Stimulated activated CD4-positive, alpha-beta T cell treated with anti-CD3 and anti-CD28 coated beads, Interleukin-2, amount 100 ng/mL, for 48 hours (primary cell): Measurements from ENCODE around the gene RET.

Experiments used
- DNase-seq, 2 donors: peaks; one replicate each; pipeline ENCODE4 v3.0.0-alpha.2; 2020

The RET gene

GRCh38 chr10:43110338-43111071, 33.6 kb downstream of the RET start:
- no peak for DNase-seq

GRCh38 chr10:43111101-43111500, 34.2 kb downstream of the RET start:
- DNase-seq, result no peak

GRCh38 chr10:43111921-43112607, 35.2 kb downstream of the RET start:
- no peak for DNase-seq

GRCh38 chr10:43112608-43112961, 35.7 kb downstream of the RET start:
- DNase-seq, result no peak

DNA sequence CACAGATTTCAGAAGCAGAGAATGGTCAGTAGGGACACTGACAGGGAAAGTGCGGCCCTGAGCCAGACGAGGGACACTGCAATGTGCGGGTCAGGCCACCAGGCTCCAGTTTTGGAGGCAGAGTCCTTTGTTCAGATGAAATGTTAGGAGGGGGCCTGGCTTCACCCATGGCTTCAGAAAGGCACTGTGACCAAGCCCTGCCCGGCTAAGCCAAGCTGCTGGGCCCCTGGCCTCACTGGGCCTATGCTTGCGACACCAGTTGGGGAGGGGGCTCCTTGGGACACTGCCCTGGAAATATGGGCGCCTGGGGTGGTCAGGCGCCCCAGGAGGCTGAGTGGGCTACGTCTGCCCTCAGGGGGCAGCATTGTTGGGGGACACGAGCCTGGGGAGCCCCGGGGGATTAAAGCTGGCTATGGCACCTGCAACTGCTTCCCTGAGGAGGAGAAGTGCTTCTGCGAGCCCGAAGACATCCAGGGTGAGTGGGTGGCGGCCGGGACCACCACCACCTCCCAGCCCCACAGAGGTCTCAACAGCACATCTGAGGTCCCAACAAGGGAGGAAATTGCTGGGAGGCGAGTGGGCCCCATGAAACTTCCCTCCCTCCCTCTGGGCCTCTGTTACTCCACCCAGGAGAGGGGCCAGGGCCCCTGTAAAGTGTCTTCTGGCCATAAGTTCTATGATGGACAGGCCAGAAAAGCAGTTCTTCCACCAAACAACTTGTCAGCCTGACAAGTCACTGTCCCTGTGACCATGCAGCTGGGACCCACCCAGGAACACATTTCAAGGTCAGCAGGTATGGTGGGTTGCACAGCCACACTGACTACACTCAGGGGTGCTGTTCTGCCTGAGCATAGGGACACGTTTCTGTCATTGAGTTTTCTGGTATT, 36.6 kb downstream of the RET start:
- DNase-seq, result no peak

DNA sequence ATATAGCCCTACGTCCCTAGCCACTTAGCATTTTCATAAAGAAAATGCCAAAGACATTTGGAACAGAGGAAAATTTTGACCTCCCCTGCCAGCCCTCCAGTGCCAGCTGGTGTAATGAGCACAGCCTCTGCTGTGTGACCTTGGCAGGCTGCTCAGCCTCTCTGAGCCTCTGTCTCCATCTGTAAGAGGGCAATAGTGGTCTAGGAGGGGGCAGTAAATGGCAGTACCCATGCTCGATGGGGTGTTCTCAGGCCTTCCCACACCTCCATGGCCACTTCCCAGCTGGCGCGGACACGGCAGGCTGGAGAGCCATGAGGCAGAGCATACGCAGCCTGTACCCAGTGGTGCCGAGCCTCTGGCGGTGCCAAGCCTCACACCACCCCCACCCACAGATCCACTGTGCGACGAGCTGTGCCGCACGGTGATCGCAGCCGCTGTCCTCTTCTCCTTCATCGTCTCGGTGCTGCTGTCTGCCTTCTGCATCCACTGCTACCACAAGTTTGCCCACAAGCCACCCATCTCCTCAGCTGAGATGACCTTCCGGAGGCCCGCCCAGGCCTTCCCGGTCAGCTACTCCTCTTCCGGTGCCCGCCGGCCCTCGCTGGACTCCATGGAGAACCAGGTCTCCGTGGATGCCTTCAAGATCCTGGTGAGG, 37.3 kb downstream of the RET start:
- DNase-seq, result no peak

GRCh38 chr10:43114743-43115611, 38.1 kb downstream of the RET start:
- no peak for DNase-seq

DNA sequence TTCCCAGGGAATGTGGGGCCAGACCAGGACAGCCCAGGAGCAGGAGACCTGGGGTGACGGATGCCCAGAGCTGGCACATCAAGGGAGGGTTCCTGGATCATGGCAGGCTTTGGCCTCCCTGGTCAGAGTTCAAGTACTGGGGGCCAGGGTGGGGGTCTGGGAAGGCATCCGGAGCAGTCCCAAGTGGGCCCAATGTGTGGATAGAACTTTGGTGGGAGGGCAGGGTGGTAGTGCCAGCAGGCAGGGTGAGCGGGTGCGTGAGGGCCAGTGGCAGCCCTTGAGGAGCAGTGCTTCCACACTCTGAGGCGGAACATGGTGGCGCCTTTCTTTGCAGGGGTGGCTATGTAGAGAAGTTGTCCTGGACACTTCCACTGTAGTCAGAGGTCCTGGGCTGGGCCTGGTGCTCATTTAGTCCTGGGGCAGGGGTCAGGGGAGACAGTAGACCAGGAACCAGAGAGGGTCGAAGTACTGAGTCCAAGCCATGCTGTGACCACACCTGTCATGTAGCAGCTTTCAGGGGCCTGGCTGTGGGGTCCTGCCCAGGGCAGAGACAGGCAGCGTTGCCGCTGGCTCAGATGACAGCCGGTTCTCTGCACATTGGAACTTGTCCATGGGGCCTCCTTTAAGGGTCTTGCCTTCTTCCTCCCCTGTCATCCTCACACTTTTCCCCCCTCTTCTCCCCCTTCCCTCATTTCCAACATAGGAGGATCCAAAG, 39.2 kb downstream of the RET start:
- DNase-seq, result no peak

GRCh38 chr10:43116596-43116995, 39.7 kb downstream of the RET start:
- DNase-seq, result no peak

- DNase-seq, result no peak
These were observed 40.3 kb downstream of the RET start for GRCh38 chr10:43117031-43117776.

GRCh38 chr10:43117777-43118583, 41.1 kb downstream of the RET start:
- no peak for DNase-seq

DNA sequence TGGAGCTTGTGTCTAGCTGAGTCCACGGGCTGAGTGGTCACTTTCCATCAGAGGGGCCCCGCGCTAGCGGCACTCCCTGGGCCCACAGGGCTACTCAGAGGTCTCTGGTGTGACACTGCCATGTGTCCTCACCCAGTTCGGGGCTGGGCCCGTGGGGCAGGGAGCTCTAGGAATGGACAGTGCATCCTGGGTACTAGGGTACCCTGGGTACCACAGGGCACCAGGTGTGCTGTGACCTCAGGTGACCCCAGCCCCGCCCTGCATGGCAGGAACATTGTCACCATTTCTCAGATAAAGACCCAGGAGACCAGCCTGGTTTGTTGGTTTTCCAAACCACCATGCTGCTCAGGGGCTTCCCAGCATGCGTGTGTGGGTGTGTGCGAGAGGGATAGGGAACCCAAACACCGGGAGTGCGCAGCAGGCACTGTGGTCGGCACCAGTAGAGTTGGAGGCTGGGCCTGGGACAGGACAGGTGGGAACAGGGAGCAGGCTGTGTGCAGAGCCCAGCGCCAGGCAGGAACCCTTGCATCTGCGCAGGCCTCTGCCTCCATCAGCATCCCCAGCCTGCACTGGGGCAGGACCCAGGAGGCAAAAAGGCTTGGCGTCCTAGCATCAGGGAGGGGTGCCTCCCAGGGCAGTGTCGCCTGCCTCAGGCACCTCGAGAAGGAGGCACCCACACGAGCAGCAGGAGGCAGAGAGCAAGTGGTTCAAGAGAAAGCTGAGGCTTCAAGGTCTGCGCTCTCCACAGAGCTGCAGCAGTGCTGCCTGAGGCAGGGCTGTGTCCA, 42.0 kb downstream of the RET start:
- no peak for DNase-seq

- DNase-seq, result no peak
These were observed 42.7 kb downstream of the RET start for GRCh38 chr10:43119416-43120115.

DNA sequence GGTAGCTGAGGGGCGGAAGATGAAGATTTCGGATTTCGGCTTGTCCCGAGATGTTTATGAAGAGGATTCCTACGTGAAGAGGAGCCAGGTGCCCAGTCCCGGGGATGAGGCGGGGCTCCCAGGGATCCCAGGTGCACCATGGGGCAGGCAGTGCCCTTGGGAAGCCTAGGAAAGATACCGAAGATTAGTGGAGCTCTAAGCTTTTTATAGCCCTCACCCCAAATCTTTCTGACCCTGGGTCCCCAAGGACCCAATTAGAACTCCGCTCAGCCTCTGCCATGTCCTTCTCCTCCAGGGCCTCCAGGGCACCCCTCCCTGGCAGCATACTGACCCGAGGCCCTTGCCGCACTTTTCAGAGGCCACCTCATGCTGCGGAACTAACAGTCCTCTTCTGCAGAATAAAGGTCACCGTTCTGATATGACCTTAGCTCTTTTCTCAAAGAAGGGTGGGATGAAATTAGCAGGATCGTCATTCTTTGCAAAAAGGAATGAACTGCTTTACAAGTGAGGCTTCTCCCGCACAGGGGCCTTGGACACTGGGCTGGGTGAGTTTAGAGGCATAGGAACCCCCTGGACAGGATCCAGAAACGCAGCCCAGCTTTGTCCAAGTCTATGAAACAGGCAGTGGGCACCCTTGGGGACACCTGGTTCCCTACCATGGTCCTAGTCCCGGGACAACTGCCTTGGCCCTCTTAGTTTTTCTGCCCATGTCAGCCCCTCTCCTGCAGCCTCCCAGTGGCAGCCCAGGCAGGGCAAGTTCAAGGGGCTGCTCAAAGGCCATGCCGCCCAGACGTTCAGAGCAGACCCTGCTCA, 43.5 kb downstream of the RET start:
- DNase-seq, result no peak

DNA sequence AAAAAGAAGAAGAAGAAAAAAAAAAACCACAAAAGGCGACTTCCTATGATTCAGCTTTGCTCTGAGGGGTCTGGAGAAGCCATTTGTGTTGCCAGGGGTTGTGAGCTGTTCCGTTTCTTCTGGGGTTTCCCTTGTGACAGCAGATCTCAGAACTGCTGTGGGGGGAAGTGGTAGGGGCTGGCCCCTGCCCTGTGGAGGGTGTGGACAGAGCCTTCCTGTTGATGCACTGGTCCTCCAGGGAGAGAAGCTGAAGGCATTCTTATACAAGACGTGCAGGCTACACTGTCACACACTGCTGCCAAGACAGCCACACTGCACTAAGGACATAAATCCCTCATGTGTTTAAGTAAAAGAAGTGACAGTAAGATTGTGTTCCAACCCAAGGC, 44.1 kb downstream of the RET start:
- DNase-seq, result peak; percentile 25 to 40

- no peak for DNase-seq
These were observed 44.6 kb downstream of the RET start for GRCh38 chr10:43121444-43121843.

GRCh38 chr10:43122096-43122495, 45.2 kb downstream of the RET start:
- no peak for DNase-seq
